ENCODE data around the gene CCDC51. TPM values are rescaled to one million over a fixed set of nuclear protein-coding genes. Genes with fewer than 3 reads are reported as not detected.

Gene CCDC51
- total and polyA plus RNA-seq, 2 donors (not counting 1 experiment from before 2014, with no cell fraction given): 5.0 to 5.9 TPM

GRCh38 chr3:48428088-48428571, 11.8 kb downstream of the CCDC51 start:
- H3K27ac ChIP-seq (ENCODE audit: low read length in 2 of 2): no peak overlapping the region
- WGBS (ENCODE audit: insufficient coverage): 97% methylated on average over 6 of the region's 7 CpGs
- Mint-ChIP-seq H3K4me1 (peaks cover 12% of the 10 kb centered on the region), H3K4me3 (peak overlapping the region; percentile 75), H3K27ac (peak overlapping the region; percentile 32), H3K9me3 (ENCODE audit: insufficient read depth) (no peaks in the 10 kb centered on the region), H3K27me3 (peaks cover 16% of the 10 kb centered on the region)
- DNase-seq (no peak), ATAC-seq (ENCODE audit: low read depth) (no peak)
- peaks cover 0 to 3% (median 0%) of the 10 kb centered on the region in 3 donors for H3K9me3 ChIP-seq (ENCODE audit: control extremely low read depth in 1 of 3, control insufficient read depth in 2 of 3, insufficient read depth in 1 of 3, low read length in 2 of 3)
- no peaks in the 10 kb centered on the region for H3K79me2 ChIP-seq (ENCODE audit: control insufficient read depth, insufficient read depth, low read length)
- POLR2A ChIA-PET: no interaction called here
- H3K4me1 ChIP-seq (ENCODE audit: control insufficient read depth in 2 of 2, insufficient read depth in 2 of 2, low read length in 2 of 2): peaks cover 6 to 9% of the 10 kb centered on the region in 2 donors
- CTCF ChIA-PET: interaction anchor here (0.6 to 13.4 kb wide), 2 partner anchors 26 to 203 kb away, joined by 3 to 330 read pairs; no protein-coding TSS in a partner anchor
- no peaks in the 10 kb centered on the region for H4K20me1 ChIP-seq (ENCODE audit: control insufficient read depth, insufficient read depth, low read length, poor library complexity, severe bottlenecking)
- no peak overlapping the region for H3K9ac ChIP-seq (ENCODE audit: low read length)
- H3K4me3 ChIP-seq (ENCODE audit: control extremely low read depth in 1 of 5, extremely low read depth in 1 of 5, insufficient read depth in 1 of 5, low read depth in 2 of 5, low read length in 4 of 5): no peak overlapping the region
- no peak overlapping the region for H2AFZ ChIP-seq (ENCODE audit: insufficient read depth, low read depth, low read length, poor library complexity, severe bottlenecking)
- H3K4me2 ChIP-seq (replicated peaks; ENCODE audit: low read depth, low read length, poor library complexity, severe bottlenecking): peak overlapping the region; percentile 97
- H3K27me3 ChIP-seq (replicated peaks in 1 of 4; ENCODE audit: control extremely low read depth in 1 of 4, control insufficient read depth in 3 of 4, insufficient read depth in 4 of 4, low read length in 3 of 4): peaks cover 0 to 9% (median 3%) of the 10 kb centered on the region in 4 experiments
- peaks cover 0 to 8% of the 10 kb centered on the region in 2 experiments for H3K36me3 ChIP-seq (replicated peaks in 1 of 2; ENCODE audit: control extremely low read depth in 1 of 2, control insufficient read depth in 1 of 2, extremely low read depth in 1 of 2, insufficient read depth in 2 of 2, low read length in 1 of 2)
- intact Hi-C loops (cut with micrococcal nuclease): no loop called here
- TF ChIP-seq EZH2 (IDR thresholded peaks at IDR 0.05; ENCODE audit: borderline replicate concordance, insufficient read depth, low read depth, low read length, poor library complexity, severe bottlenecking): no peak
- TF ChIP-seq CTCF (IDR thresholded peaks at IDR 0.05): no peak

- Histone ChIP-seq H3K27me3 (replicated peaks in 1 of 4; ENCODE audit: control extremely low read depth in 1 of 4, control insufficient read depth in 3 of 4, insufficient read depth in 4 of 4, low read length in 3 of 4) (peaks cover 0 to 9% (median 3%) of the 10 kb centered on the region in 4 experiments), H3K27ac (ENCODE audit: low read length in 2 of 2) (no peak overlapping the region), H3K4me1 (ENCODE audit: control insufficient read depth in 2 of 2, insufficient read depth in 2 of 2, low read length in 2 of 2) (peaks cover 6 to 9% of the 10 kb centered on the region in 2 donors), H2AFZ (ENCODE audit: insufficient read depth, low read depth, low read length, poor library complexity, severe bottlenecking) (no peak overlapping the region), H3K4me3 (ENCODE audit: control extremely low read depth in 1 of 5, extremely low read depth in 1 of 5, insufficient read depth in 1 of 5, low read depth in 2 of 5, low read length in 4 of 5) (no peak overlapping the region), H3K79me2 (ENCODE audit: control insufficient read depth, insufficient read depth, low read length) (no peaks in the 10 kb centered on the region), H3K4me2 (replicated peaks; ENCODE audit: low read depth, low read length, poor library complexity, severe bottlenecking) (no peak overlapping the region), H3K9ac (ENCODE audit: low read length) (no peak overlapping the region), H4K20me1 (ENCODE audit: control insufficient read depth, insufficient read depth, low read length, poor library complexity, severe bottlenecking) (no peaks in the 10 kb centered on the region), H3K36me3 (replicated peaks in 1 of 2; ENCODE audit: control extremely low read depth in 1 of 2, control insufficient read depth in 1 of 2, extremely low read depth in 1 of 2, insufficient read depth in 2 of 2, low read length in 1 of 2) (peaks cover 0 to 3% of the 10 kb centered on the region in 2 experiments), H3K9me3 (ENCODE audit: control extremely low read depth in 1 of 3, control insufficient read depth in 2 of 3, insufficient read depth in 1 of 3, low read length in 2 of 3) (peaks cover 0 to 3% (median 0%) of the 10 kb centered on the region in 3 donors)
- no peak for DNase-seq
- H3K4me3 Mint-ChIP-seq: peak overlapping the region; percentile 75
- POLR2A ChIA-PET: no interaction called here
- intact Hi-C loops (cut with micrococcal nuclease): no loop called here
- peaks cover 16% of the 10 kb centered on the region for H3K27me3 Mint-ChIP-seq
- ATAC-seq (ENCODE audit: low read depth): no peak
- H3K4me1 Mint-ChIP-seq: peaks cover 12% of the 10 kb centered on the region
- CTCF ChIA-PET: interaction anchor here (0.6 kb wide), 1 partner anchor 203 kb away, joined by 3 read pairs; no protein-coding TSS in a partner anchor
- no peak for TF ChIP-seq CTCF (IDR thresholded peaks at IDR 0.05)
- TF ChIP-seq EZH2 (IDR thresholded peaks at IDR 0.05; ENCODE audit: borderline replicate concordance, insufficient read depth, low read depth, low read length, poor library complexity, severe bottlenecking): no peak
- 97% methylated on average over 7 of the region's 9 CpGs for WGBS (ENCODE audit: insufficient coverage)
- no peak overlapping the region for H3K27ac Mint-ChIP-seq
- H3K9me3 Mint-ChIP-seq (ENCODE audit: insufficient read depth): no peaks in the 10 kb centered on the region
These were observed 12.3 kb downstream of the CCDC51 start for GRCh38 chr3:48427630-48427962.

Data from B cell (primary cell).